ENCODE results near the gene NAP1L5.
A peak's percentile ranks its signal among the peaks of the same experiment; 100 is the strongest.

The NAP1L5 gene

GRCh38 chr4:88702782-88703181 lies 5.2 kb upstream of the NAP1L5 start:
- Histone ChIP-seq H3K9me3 (no peaks in the 10 kb centered on the region), H3K4me1 (ENCODE audit: control insufficient read depth in 1 of 2, insufficient read depth in 1 of 2, low read depth in 1 of 2, low read length in 1 of 2) (no peaks in the 10 kb centered on the region), H3K27ac (no peak overlapping the region), H3K36me3 (peaks cover 76% of the 10 kb centered on the region), H3K27me3 (no peaks in the 10 kb centered on the region), H3K4me3 (ENCODE audit: low read depth in 1 of 2, low read length in 1 of 2) (no peak overlapping the region)
- no peak for TF ChIP-seq CTCF (IDR thresholded peaks at IDR 0.05)

GRCh38 chr4:88698519-88698918 lies 890 bp upstream of the NAP1L5 start:
- H3K9me3 ChIP-seq = no peaks in the 10 kb centered on the region
- no peaks in the 10 kb centered on the region for H3K4me1 ChIP-seq (ENCODE audit: control insufficient read depth in 1 of 2, insufficient read depth in 1 of 2, low read depth in 1 of 2, low read length in 1 of 2)
- no peak overlapping the region for H3K4me3 ChIP-seq (ENCODE audit: low read depth in 1 of 2, low read length in 1 of 2)
- H3K27ac ChIP-seq = no peak overlapping the region
- no peaks in the 10 kb centered on the region for H3K27me3 ChIP-seq
- TF ChIP-seq CTCF (IDR thresholded peaks at IDR 0.05) = no peak
- peaks cover 58% of the 10 kb centered on the region for H3K36me3 ChIP-seq

GRCh38 chr4:88697141-88697540 lies 488 bp downstream of the NAP1L5 start:
- no peaks in the 10 kb centered on the region for H3K27me3 ChIP-seq
- H3K27ac ChIP-seq = no peak overlapping the region
- peak overlapping the region; percentile 57 to 59 for H3K4me3 ChIP-seq (ENCODE audit: low read depth in 1 of 2, low read length in 1 of 2)
- no peaks in the 10 kb centered on the region for H3K4me1 ChIP-seq (ENCODE audit: control insufficient read depth in 1 of 2, insufficient read depth in 1 of 2, low read depth in 1 of 2, low read length in 1 of 2)
- H3K36me3 ChIP-seq = peaks cover 53% of the 10 kb centered on the region
- H3K9me3 ChIP-seq = no peaks in the 10 kb centered on the region
- TF ChIP-seq CTCF (IDR thresholded peaks at IDR 0.05) = no peak

GRCh38 chr4:88696630-88697029 lies 999 bp downstream of the NAP1L5 start:
- Histone ChIP-seq H3K27me3 (no peaks in the 10 kb centered on the region), H3K9me3 (no peaks in the 10 kb centered on the region), H3K4me1 (ENCODE audit: control insufficient read depth in 1 of 2, insufficient read depth in 1 of 2, low read depth in 1 of 2, low read length in 1 of 2) (no peaks in the 10 kb centered on the region), H3K36me3 (peaks cover 53% of the 10 kb centered on the region), H3K4me3 (ENCODE audit: low read depth in 1 of 2, low read length in 1 of 2) (no peak overlapping the region), H3K27ac (no peak overlapping the region)
- TF ChIP-seq CTCF (IDR thresholded peaks at IDR 0.05) = no peak

GRCh38 chr4:88693792-88694191 lies 3.8 kb downstream of the NAP1L5 start:
- TF ChIP-seq CTCF (IDR thresholded peaks at IDR 0.05) = no peak
- Histone ChIP-seq H3K9me3 (no peaks in the 10 kb centered on the region), H3K36me3 (peaks cover 73% of the 10 kb centered on the region), H3K4me3 (ENCODE audit: low read depth in 1 of 2, low read length in 1 of 2) (no peak overlapping the region), H3K27ac (no peak overlapping the region), H3K27me3 (no peaks in the 10 kb centered on the region), H3K4me1 (ENCODE audit: control insufficient read depth in 1 of 2, insufficient read depth in 1 of 2, low read depth in 1 of 2, low read length in 1 of 2) (no peaks in the 10 kb centered on the region)

- Histone ChIP-seq H3K4me3 (ENCODE audit: low read depth in 1 of 2, low read length in 1 of 2) (no peak overlapping the region), H3K36me3 (peaks cover 74% of the 10 kb centered on the region), H3K27me3 (no peaks in the 10 kb centered on the region), H3K9me3 (no peaks in the 10 kb centered on the region), H3K27ac (no peak overlapping the region), H3K4me1 (ENCODE audit: control insufficient read depth in 1 of 2, insufficient read depth in 1 of 2, low read depth in 1 of 2, low read length in 1 of 2) (no peaks in the 10 kb centered on the region)
- TF ChIP-seq CTCF (IDR thresholded peaks at IDR 0.05) = no peak
These were observed 7.3 kb downstream of the NAP1L5 start for GRCh38 chr4:88690355-88690754.
